ENCODE measurements around the gene ABT1. TPM values are rescaled to one million over a fixed set of nuclear protein-coding genes. Genes with fewer than 3 reads are reported as not detected.

The ABT1 gene
- polyA plus RNA-seq, 1 of the 3 experiments (the other 2 are of a cell fraction) = 15.4 TPM

- Histone ChIP-seq H3F3A (replicated peaks; ENCODE audit: insufficient read depth) (peaks cover 25% of the 10 kb centered on the region), H3K79me2 (ENCODE audit: insufficient read depth) (peaks cover 25% of the 10 kb centered on the region), H3K27me3 (ENCODE audit: insufficient read depth) (peaks cover 5% of the 10 kb centered on the region; the same call in 1 of the 2 replicates), H3K9me3 (no peaks in the 10 kb centered on the region), H3K27ac (ENCODE audit: low read depth in 2 of 2, low read length in 1 of 2) (peak overlapping the region; percentile 89 to 90), H3K4me2 (peak overlapping the region; percentile 91), H3K4me3 (ENCODE audit: low read depth in 2 of 2, low read length in 1 of 2) (peak overlapping the region; percentile 72 to 94), H3K9me2 (no peaks in the 10 kb centered on the region), H2AFZ (ENCODE audit: low read depth) (peak overlapping the region; percentile 88), H3K36me3 (replicated peaks in 1 of 2; ENCODE audit: control insufficient read depth in 1 of 2, insufficient read depth in 2 of 2, low read length in 1 of 2) (peaks cover 17 to 21% of the 10 kb centered on the region in 2 experiments), H4K20me1 (ENCODE audit: insufficient read depth) (no peaks in the 10 kb centered on the region), H3K4me1 (ENCODE audit: control insufficient read depth in 1 of 2, insufficient read depth in 2 of 2, low read depth in 1 of 2, low read length in 1 of 2) (peaks cover 5 to 15% of the 10 kb centered on the region in 2 experiments; a peak in 3 of 4 replicates), H3K9ac (peak overlapping the region; percentile 22; the same call in 1 of the 2 replicates)
- ChIA-PET CTCF (interaction anchor here (0.6 to 7.9 kb wide), 36 partner anchors 9 to 561 kb away, joined by 3 to 183 read pairs (median 6); partner anchors contain the start of genes BTN2A2 and HMGN4), POLR2A (interaction anchor here (0.6 to 1.2 kb wide), 4 partner anchors 18 to 58 kb away, joined by 3 to 8 read pairs (median 4); no protein-coding TSS in a partner anchor)
- peak; percentile 30 for DNase-seq
- WGBS (ENCODE audit: low lambda C conversion rate) = 14% methylated on average over 23 of the region's 23 CpGs
- TF ChIP-seq GATA2 (CRISPR knock-in tag; IDR thresholded peaks at IDR 0.05) (no peak), NFIC (IDR thresholded peaks at IDR 0.05; ENCODE audit: borderline replicate concordance) (no peak), RXRA (IDR thresholded peaks at IDR 0.05; ENCODE audit: borderline replicate concordance, low read depth) (no peak), TEAD4 (IDR thresholded peaks at IDR 0.05; ENCODE audit: borderline replicate concordance, insufficient read depth) (peak; percentile 48; the same call in 1 of the 2 replicates), RAD21 (IDR thresholded peaks at IDR 0.05; ENCODE audit: low read length) (no peak), FOXM1 (IDR thresholded peaks at IDR 0.05; ENCODE audit: low read depth) (no peak), TCF12 (IDR thresholded peaks at IDR 0.05) (no peak), GABPA (IDR thresholded peaks at IDR 0.05; ENCODE audit: low read depth) (no peak), FOXJ3 (CRISPR knock-in tag; IDR thresholded peaks at IDR 0.05) (no peak)
Observed at GRCh38 chr6:26594730-26595632, 1.8 kb upstream of the ABT1 start.

- H3K4me1 ChIP-seq (ENCODE audit: control insufficient read depth in 1 of 2, insufficient read depth in 2 of 2, low read depth in 1 of 2, low read length in 1 of 2) = peaks cover 5 to 15% of the 10 kb centered on the region in 2 experiments; a peak in 3 of 4 replicates
- H3F3A ChIP-seq (replicated peaks; ENCODE audit: insufficient read depth) = peaks cover 27% of the 10 kb centered on the region
- CTCF ChIA-PET = interaction anchor here (0.6 to 7.9 kb wide), 36 partner anchors 10 to 560 kb away, joined by 3 to 183 read pairs (median 5); partner anchors contain the start of genes BTN2A2 and HMGN4
- POLR2A ChIA-PET = interaction anchor here (0.6 to 1.2 kb wide), 4 partner anchors 19 to 58 kb away, joined by 3 to 8 read pairs (median 4); no protein-coding TSS in a partner anchor
- H3K36me3 ChIP-seq (replicated peaks in 1 of 2; ENCODE audit: control insufficient read depth in 1 of 2, insufficient read depth in 2 of 2, low read length in 1 of 2) = peaks cover 21 to 25% of the 10 kb centered on the region in 2 experiments
- peaks cover 25% of the 10 kb centered on the region for H3K79me2 ChIP-seq (ENCODE audit: insufficient read depth)
- H4K20me1 ChIP-seq (ENCODE audit: insufficient read depth) = no peaks in the 10 kb centered on the region
- no peaks in the 10 kb centered on the region for H3K9me2 ChIP-seq
- H3K9ac ChIP-seq = peak overlapping the region; percentile 95; the same call in 1 of the 2 replicates
- DNase-seq = peak; percentile 79
- peak overlapping the region; percentile 91 for H3K4me2 ChIP-seq
- no peaks in the 10 kb centered on the region for H3K27me3 ChIP-seq (ENCODE audit: insufficient read depth)
- H3K9me3 ChIP-seq = no peaks in the 10 kb centered on the region
- peak overlapping the region; percentile 88 for H2AFZ ChIP-seq (ENCODE audit: low read depth)
- H3K27ac ChIP-seq (ENCODE audit: low read depth in 2 of 2, low read length in 1 of 2) = peak overlapping the region; percentile 89 to 90
- H3K4me3 ChIP-seq (ENCODE audit: low read depth in 2 of 2, low read length in 1 of 2) = peak overlapping the region; percentile 72 to 94
- under 1% methylated on average over 28 of the region's 39 CpGs for WGBS (ENCODE audit: low lambda C conversion rate)
- TF ChIP-seq ZBTB33 (IDR thresholded peaks at IDR 0.05; ENCODE audit: borderline replicate concordance, low read depth) (no peak), IRF3 (IDR thresholded peaks at IDR 0.05; ENCODE audit: low read depth, low read length) (no peak), MAX (IDR thresholded peaks at IDR 0.05; ENCODE audit: low read depth) (peak; percentile 67; the same call in 1 of the 2 replicates), FOSL2 (IDR thresholded peaks at IDR 0.05; ENCODE audit: borderline replicate concordance, low read depth) (no peak), RAD21 (IDR thresholded peaks at IDR 0.05; ENCODE audit: low read length) (peak; percentile 62), NRF1 (IDR thresholded peaks at IDR 0.05; ENCODE audit: low read depth, low read length) (no peak), EP300 (IDR thresholded peaks at IDR 0.05; ENCODE audit: borderline replicate concordance in 1 of 2, low read depth in 1 of 2, low read length in 1 of 2) (no peak), RCOR1 (IDR thresholded peaks at IDR 0.05; ENCODE audit: low read length) (peak; percentile 42; the same call in 1 of the 2 replicates), NFIC (IDR thresholded peaks at IDR 0.05; ENCODE audit: borderline replicate concordance) (no peak), RXRA (IDR thresholded peaks at IDR 0.05; ENCODE audit: borderline replicate concordance, low read depth) (no peak), PBX3 (IDR thresholded peaks at IDR 0.05) (no peak), SMC3 (IDR thresholded peaks at IDR 0.05; ENCODE audit: low read depth, low read length) (peak; percentile 70), EZH2phosphoT487 (IDR thresholded peaks at IDR 0.05; ENCODE audit: borderline replicate concordance, low read depth) (no peak), MXI1 (IDR thresholded peaks at IDR 0.05; ENCODE audit: low read depth, low read length) (peak; percentile 53; the same call in 1 of the 2 replicates), JUND (IDR thresholded peaks at IDR 0.05) (no peak)
Observed at GRCh38 chr6:26595669-26596269, 984 bp upstream of the ABT1 start.

Measured in SK-N-SH (cell line).